HG03432 (cell line): Measurements from ENCODE around the gene PLD1.
"Not testable (repeated sequence)": the region's sequence is repeated elsewhere in the genome, so short reads cannot be mapped to it uniquely, and the experiment has no call there.

ENCODE experiments used
- ATAC-seq: cut with Tn5 transposase; IDR thresholded peaks from one replicate; pipeline ENCODE4 v1.9.1; 2021; ENCODE audit warnings: mild to moderate bottlenecking, moderate library complexity; ENCODE audit not compliant: unreplicated experiment

Gene PLD1

DNA sequence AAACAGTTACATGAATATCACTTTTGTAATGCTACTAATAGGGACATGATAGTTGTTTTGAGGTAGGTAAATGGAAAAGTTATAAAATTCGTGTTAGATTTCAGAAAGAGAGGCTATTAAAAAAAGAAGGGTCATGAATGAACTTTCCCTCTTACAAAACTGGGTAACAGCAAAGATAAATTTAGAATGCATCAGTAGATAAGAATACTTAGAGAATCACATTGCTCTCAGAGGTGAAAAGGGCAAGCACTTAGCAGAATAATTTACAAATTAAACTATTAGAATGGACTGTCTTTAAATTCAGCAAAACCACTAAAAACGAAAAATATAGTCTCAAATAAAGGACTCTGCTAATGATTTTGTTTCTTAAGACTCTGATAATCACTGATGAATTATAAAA, 167.2 kb downstream of the PLD1 start:
- no peak for ATAC-seq

DNA sequence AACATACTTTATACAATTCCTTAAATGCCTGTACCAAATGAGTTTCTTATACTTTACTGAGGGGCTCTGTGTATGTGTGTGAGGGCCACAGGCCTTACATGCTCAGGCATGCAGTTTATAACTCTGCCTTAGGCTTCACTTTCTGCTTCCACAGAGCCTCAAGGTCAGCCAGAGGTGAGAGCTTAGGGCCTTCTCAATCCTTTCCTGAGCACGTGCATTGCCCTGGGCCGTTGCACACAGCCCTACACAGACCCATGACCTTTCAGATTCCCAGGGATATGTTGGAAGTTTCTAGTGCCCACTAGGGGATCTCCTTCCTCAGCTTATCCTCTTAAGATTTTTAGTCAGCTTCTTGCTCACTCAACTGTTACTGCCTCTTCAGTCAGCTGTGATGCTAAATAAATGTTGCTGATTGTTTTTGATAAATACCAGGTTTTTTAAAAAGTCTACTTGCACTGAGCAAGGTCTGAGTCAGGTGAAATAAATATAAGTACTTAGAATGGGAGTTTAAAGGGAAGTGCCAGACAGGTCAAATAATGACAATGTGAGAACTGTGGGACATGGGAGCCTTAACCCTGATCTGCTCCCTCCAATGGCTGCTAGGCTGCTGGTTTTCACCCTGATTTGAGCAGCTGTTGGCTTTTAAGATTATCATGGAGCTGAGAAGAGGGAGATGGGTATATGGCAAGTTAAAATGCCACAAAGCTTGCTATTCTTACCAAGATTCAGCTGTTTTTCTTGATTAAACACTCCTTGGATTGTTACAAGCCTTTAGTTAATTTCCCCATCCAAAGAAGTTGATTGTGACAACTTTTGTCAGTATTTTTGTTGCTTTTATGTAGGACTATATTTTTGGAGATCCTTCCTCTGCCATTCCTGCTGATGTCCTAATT, 169.5 kb downstream of the PLD1 start:
- peak; percentile 68 for ATAC-seq

DNA sequence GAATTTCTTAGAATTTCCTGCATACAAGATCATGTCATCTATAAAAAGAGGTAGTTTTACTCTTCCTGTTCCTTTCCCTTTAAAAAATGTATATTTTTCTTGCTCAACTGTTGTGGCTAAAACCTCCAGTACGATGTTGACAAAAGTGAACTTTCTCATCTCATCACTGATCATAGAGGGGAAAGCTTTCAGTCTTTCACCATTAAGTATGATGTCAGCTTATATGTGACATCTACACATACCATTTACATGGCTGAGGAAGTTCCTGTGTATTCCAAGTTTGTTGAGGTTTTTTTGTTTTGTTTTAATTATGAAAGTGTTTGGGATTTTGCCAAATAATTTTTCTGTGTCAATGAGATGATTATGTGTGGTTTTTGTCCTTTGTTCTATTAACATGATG, 173.6 kb downstream of the PLD1 start:
- no peak for ATAC-seq

DNA sequence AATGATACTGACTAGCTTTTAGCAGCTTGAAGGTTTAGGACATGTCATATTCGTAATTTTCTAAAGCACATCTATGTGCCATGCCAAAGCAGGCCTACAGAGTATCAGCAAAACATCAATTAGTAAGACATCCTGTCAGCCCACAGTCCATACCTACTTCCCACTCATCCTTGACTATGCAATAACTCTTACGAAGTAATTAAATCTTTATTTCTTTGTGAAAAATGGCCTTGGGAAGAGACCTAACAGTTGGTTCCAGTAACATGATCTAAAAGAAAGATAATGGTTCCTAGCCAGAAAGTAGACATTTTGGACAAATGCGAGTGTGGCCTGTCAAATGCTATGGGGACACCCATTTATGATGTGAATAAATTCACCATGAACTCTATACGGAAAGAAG, 177.5 kb downstream of the PLD1 start:
- ATAC-seq: no peak

DNA sequence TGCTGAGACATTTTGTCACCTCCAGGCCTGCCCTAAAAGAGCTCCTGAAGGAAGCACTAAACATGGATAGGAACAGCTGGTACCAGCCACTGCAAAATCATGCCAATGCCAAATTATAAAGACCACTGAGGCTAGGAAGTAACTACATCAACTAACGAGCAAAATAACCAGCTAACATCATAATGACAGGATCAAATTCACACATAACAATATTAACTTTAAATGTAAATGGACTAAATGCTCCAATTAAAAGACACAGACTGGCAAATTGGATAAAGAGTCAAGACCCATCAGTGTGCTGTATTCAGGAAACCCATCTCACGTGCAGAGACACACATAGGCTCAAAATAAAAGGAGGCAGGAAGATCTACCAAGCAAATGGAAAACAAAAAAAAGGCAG, 183.5 kb downstream of the PLD1 start:
- not testable (repeated sequence) for ATAC-seq

DNA sequence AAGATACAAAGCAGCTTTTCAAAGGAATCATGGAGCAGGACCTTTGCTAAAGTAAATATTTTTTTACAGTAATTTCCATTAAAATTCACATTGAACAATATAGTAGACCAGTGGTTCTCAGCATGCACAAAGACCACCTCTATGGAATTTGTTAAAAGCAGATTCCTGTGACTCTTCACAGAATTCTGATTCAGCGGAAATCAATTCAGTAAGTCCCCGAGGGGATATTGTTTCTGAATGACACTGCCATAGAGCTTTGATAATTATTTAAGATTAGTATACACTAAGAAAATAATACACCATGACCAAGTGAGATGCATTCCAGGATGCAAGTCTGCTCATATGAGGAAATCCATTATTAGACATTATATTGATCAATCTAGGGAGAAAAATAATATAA, 188.2 kb downstream of the PLD1 start:
- no peak for ATAC-seq

DNA sequence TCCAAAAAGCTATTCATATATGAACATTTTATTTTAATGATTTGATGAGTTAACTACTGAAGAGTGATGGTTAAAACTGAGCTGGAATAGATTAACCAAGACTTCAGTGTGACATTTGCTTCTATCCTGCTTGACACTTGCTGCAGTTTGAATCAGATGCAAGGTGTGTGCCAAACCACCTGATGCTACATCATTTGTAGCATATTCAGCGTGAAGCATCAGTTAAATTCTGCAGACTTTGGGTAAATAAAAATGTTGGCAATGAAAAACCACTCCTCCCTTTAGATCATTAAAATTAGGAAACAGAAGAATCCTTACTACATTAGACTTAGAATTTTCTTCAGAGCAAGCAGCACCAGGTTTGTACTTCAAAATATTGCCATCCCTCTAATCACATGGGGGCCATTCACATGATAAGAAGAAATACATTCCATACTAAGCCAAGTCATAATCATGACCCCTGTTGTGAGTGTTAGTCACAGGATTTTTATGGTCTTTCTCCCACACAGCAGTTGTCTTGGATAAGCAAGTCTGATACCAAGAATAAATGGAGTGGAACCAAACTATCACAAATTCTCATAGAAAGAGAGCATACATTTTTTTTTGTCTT, 189.4 kb downstream of the PLD1 start:
- ATAC-seq: no peak

DNA sequence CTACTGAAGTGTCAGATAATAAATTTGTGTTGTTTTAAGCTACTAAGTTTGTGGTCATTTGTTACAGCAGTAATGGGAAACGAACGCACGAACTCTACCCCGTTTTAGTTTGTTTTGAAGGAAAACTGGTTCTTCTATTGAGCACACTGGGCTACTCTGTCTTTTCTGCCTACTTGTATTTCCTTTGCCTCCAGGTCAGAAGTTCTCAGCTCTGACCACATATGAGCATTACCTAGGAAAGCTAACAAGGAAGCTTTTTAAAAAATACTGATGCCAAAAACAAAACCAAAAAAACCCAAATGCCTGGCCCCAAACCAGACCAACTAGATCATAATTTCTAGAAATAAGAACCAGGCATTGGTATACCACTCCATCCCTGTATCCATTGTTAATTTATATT, 193.5 kb downstream of the PLD1 start:
- no peak for ATAC-seq

DNA sequence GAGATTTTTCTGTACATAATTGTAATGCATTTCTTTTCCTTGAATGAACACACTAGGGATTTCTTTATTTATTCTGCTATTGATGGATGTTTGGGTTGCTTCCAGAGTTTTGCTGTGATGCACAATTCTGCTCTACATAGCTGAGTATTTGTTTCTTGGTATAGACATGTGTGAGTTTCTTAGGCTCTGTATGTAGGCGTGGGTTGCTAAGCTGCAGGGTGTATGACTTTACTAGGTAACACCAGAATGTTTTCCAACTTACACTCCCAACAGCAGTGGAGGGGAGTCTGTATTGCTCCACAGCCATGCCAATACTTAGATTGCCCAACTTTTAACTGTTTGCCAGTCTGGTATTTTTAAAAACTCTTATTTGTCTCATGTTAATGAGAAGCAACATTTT, 194.6 kb downstream of the PLD1 start:
- ATAC-seq: no peak

DNA sequence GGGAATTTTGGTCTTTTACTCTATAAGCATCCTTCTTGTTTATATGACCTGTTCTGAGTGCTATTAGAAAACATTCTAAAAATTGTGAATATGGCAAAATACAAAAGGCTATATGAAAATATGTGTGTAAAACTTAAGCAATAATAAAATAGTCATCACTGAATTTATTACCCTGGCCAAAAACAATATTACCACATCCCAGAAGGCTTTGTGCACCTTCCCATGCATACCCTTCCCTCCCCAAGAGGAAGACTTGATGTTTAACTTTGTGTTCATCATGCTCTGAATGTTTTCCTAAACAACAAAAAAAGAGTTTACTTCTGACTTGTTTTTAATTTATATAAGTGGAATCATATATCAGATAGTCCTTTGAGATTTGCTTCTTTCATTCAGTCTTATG, 195.0 kb downstream of the PLD1 start:
- ATAC-seq: no peak

DNA sequence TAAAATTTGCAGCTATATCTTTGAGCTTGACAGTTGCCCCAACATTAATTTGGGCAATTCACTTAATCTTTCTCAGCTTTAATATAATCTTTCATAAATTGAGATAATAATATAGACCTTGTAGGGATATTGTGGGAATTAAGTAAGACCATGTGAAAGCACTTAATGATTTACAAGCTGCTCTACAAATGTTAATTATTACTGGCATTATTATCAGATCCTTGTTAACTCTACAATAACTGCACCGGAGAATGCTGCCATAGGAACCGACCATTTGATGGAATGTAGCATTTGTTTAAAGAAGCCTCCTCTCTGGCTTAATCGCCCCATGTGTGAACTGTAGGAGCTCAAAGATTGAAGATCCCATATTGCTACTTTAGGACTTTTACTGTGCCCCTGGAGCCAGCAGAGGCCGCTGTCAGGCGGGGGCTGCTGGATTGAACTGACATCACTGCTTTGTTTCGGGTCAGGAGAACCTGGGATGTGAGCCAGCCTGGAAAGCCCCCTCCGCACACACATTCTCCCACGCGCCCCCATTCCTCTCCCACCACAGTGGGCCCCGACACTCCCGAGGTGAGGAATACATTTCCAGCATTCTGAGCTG, 195.9 kb downstream of the PLD1 start:
- no peak for ATAC-seq

DNA sequence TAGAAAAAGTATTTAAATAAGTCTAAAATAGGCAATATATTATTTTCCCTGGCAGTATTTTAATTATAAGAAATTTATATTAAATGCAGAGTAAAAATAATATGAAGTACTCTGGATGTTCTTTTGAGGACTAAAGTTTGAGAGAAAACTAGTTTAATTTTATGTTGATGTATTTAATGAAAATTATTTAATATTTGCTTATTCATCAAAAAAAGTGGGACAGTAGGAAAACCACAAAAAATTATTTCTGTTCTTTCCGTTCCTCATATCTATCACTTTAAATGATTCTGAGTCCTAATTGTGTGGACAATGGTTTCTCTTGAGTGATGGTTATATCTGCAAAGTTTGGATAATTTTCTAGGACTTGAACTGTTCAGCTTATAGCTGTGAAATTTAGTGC, 202.8 kb downstream of the PLD1 start:
- ATAC-seq: no peak

DNA sequence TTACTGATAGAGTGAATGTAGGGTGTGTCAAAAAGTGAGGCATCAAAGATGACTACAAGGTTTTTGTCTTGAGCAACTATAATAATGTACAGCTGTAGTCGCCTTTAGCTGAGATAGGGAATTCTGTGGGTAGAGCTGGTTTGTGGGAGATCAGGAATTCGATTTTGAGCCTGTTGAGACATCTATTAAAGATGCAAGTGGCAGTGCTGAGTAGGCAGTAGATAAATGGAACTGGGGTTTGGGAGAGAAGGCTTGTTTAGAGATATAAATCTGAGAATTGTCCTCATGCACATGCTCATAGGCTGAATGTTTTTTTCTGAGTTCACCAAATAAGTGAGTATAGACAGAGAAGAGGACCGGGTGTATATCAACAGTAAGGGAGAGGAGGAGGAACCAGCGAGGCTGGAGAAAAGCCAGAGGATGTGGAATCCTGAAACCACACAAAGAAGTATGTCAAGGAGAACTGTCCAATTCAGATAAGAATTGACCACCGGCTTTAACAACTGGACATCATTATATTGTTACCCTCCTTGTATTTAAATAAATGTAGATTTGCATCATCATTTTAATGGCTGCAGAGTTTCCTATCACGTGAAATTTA, 204.0 kb downstream of the PLD1 start:
- ATAC-seq: no peak

DNA sequence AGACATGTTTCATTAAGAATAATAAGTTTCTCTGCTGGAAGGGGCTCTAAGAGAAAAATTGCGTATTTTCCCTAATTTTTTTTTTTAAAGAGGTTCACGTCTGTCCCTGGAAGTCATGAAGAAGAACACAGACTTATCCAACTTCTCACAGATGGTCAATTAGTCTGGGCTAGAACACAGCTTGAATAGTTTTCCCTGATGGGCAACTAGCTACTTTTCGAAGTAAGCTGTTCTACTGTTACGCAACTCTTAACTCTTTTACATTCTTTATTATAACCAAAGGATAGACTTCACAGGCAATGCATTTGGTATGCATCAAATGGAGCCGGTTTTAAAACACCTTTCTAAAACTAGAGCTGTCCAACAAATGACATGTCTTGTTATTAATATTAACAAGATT, 205.9 kb downstream of the PLD1 start:
- ATAC-seq: no peak

DNA sequence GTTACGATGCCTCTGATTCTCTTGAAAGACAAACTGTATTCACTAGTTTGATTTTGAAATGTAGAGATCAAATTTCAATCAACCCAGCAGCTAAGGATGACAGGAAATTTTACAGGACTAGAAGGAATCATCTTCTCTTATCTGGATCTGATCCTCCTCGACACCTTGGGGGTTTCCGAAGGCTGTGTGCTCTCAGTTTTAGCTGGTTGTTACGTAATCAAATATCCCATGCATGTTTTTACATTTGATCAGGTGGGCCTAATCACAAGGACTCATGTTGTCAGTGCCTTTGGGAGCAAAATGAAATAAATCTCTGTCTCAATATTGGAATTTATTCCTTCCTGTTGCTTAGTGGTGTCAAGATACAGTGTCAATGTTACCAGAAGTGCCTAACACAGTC, 208.2 kb downstream of the PLD1 start:
- no peak for ATAC-seq

DNA sequence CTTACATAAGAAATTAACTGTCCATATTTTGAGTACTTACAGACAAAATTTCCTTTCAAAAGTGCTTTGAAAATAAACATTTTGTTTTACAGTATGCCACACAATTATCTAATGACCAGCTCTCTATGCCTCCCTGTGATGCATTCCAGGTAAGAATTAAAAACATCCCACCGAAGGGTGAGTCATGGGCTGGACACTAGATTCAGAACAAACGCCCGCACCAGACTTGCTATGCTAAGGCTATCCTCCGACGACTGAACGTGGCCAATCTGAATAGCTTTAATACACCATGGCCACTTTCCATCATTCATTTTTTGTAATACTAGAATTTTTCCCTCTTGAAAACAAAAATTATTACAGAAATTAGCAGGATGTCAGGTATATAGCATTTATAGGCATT, 210.3 kb downstream of the PLD1 start:
- no peak for ATAC-seq

DNA sequence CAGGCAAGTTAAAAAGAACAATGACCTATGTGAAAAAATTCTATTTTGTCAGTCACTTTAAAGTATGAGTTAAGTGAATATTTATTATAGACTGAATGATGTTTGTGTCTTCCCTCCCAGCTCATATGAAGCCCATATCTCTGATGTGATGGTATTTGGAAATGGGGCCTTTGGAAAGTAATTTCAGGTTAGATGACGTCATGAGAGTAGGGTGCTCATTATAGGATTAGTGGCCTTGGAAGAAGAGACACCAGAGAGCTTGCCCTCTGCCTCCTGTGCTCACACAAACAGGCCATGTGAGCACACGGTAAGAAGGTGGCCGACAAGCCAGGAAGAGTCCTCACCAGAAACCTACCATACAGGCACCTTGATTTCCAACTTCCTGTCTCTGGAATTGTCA, 211.3 kb downstream of the PLD1 start:
- ATAC-seq: no peak

DNA sequence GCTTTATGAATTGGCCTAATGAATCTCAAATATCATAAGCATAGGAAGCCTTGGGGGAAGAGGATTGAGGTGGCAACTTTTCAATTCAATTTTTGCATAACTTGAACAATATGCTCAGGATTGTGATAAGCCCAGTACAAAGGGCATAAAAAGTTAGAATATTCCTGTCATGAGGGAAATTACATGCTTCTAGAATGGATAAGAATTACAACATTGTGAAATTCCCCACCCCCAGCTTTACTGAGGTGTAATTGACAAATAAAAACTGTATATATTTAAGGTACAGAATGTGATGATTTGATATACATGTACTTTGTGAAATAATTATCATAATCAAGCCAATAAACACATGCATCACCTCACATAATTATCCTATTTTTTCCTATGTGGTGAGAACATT, 217.5 kb downstream of the PLD1 start:
- ATAC-seq: no peak

DNA sequence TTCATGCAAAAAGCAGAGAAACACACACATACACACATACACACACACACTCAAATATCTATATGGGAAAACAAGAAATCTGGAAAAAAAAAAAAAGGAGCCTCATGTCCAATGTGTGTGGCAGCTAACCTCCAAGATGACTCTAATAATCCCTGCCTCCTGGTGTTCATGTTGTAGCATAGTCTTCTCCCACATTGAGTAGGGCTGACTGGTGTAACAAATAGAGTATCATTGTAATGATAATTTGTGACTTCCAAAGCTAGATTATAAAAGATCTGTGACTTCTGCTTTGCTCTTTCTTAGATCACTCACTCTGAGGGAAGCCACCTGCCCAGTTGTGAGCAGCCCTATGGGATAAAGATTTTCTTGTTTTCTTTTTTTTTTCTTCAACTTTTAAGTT, 219.2 kb downstream of the PLD1 start:
- ATAC-seq: no peak

DNA sequence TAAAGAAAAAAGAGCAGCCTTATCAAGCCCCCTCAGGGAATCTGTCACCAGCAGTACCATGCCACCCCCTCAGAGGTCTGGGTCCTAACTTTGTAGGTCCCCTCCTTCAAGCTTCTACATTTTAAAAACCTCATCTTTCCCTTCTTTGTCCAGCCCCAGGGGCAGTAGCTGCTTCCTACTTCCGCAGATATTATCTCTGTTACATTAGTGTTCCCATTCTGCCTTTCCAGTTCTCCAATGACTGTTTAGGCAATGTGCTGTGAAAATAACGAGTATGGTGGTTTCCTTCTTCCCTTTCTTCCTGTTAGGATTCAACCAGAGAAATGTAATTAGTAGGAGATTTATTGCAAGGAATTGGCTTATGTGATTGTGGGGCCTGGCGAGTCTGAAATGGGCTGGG, 224.0 kb downstream of the PLD1 start:
- no peak for ATAC-seq

DNA sequence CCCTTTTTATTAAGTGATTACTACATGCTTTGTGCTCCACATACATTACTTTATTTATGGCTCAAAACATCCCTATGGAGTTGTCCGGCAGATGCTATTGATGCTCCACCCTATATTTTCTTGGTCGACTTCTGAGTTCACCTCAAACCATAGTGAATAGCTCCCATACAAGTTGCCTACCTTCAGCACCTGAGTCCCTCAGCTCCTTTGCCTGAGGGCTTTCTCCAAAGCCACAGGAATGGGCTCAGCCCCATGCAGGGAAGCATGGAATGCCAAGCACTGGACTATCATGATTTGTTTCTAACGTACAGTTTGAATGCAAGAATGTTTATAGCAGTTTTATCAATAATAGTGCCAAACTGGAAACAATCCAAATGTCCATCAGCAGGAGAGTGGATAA, 225.2 kb downstream of the PLD1 start:
- ATAC-seq: no peak

DNA sequence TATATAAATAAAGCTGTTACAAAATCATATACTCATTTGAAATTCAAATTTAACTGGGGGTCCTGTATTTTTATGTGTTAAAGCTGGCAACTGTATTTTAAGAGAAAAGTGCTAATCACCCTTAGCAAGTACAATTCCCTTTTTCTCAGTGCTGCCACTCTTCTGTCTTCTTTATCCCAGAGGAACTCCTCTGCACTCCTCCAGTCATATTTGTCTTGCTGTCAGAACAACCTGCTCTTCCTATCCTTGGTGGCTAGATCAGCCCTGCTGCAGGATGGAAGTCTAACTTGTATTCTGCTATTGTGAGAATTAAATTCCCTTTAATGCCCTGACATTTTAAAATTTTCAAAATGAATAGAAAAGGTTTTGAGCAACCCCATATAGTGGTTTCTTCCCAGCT, 226.2 kb downstream of the PLD1 start:
- no peak for ATAC-seq
